ENCODE results near the gene FGF8. TPM values are rescaled to one million over a fixed set of nuclear protein-coding genes. Genes with fewer than 3 reads are reported as not detected.

The FGF8 gene
- total and polyA plus RNA-seq, 2 of the 13 experiments (the other 11 are each of a cell fraction or from before 2014, with no cell fraction given), result not detected

DNA sequence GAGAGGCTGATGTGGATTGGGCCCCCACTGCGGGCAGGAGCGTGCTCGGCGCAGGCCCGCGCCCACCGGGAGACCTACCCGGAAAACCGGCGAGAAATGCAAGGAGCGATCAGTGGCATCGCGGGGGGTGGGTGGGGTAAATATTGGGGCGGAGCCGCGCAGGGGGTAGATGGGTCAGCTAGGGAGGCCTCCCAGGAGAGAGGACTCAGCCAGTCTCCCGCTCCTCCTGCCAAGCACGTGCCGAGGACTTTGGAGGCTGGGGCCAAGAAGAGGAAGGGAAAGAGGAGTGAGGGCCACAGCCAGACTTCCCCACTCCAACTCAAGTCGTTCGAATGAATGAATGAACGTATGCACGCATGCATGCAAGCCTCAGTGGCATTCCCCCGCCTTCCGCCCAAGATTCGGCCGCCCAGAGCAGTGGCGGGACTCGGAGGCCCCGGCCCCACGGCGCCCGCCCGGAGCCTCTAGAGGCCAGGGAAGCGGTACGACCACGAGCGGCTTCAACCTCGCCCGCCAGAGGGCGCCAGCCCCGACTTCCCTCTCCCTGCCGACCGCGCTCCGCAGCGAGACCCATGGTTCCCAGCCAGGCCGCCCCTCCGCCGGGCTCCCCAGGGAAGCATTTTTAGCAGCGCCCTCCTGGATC, 3.8 kb upstream of the FGF8 start (continued):
- TF ChIP-seq, protein P1, sequence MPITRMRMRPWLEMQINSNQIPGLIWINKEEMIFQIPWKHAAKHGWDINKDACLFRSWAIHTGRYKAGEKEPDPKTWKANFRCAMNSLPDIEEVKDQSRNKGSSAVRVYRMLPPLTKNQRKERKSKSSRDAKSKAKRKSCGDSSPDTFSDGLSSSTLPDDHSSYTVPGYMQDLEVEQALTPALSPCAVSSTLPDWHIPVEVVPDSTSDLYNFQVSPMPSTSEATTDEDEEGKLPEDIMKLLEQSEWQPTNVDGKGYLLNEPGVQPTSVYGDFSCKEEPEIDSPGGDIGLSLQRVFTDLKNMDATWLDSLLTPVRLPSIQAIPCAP (CRISPR knock-in tag; IDR thresholded peaks at IDR 0.05; ENCODE audit: low read depth), result no peak
- no peak for TF ChIP-seq NCOA2 (CRISPR knock-in tag; IDR thresholded peaks at IDR 0.05)
- TF ChIP-seq MEIS1 (CRISPR knock-in tag; IDR thresholded peaks at IDR 0.05; ENCODE audit: borderline replicate concordance), result no peak
- no peak for TF ChIP-seq HMGA1 (CRISPR knock-in tag; conservative IDR thresholded peaks at IDR 0.05)
- peak; percentile 46; the same call in 1 of the 2 replicates for TF ChIP-seq MEIS2 (CRISPR knock-in tag; IDR thresholded peaks at IDR 0.05)
- TF ChIP-seq, protein P2, sequence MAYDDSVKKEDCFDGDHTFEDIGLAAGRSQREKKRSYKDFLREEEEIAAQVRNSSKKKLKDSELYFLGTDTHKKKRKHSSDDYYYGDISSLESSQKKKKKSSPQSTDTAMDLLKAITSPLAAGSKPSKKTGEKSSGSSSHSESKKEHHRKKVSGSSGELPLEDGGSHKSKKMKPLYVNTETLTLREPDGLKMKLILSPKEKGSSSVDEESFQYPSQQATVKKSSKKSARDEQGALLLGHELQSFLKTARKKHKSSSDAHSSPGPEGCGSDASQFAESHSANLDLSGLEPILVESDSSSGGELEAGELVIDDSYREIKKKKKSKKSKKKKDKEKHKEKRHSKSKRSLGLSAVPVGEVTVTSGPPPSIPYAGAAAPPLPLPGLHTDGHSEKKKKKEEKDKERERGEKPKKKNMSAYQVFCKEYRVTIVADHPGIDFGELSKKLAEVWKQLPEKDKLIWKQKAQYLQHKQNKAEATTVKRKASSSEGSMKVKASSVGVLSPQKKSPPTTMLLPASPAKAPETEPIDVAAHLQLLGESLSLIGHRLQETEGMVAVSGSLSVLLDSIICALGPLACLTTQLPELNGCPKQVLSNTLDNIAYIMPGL (CRISPR knock-in tag; IDR thresholded peaks at IDR 0.05; ENCODE audit: borderline replicate concordance in 1 of 2, low read depth in 1 of 2), result 0 out of 4 replicates have a peak, but pooled peaks of 1 of the 2 experiments have one; percentile 48
- TF ChIP-seq, protein P3, sequence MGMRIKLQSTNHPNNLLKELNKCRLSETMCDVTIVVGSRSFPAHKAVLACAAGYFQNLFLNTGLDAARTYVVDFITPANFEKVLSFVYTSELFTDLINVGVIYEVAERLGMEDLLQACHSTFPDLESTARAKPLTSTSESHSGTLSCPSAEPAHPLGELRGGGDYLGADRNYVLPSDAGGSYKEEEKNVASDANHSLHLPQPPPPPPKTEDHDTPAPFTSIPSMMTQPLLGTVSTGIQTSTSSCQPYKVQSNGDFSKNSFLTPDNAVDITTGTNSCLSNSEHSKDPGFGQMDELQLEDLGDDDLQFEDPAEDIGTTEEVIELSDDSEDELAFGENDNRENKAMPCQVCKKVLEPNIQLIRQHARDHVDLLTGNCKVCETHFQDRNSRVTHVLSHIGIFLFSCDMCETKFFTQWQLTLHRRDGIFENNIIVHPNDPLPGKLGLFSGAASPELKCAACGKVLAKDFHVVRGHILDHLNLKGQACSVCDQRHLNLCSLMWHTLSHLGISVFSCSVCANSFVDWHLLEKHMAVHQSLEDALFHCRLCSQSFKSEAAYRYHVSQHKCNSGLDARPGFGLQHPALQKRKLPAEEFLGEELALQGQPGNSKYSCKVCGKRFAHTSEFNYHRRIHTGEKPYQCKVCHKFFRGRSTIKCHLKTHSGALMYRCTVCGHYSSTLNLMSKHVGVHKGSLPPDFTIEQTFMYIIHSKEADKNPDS (CRISPR knock-in tag; IDR thresholded peaks at IDR 0.05), result no peak
- TF ChIP-seq, protein P4, sequence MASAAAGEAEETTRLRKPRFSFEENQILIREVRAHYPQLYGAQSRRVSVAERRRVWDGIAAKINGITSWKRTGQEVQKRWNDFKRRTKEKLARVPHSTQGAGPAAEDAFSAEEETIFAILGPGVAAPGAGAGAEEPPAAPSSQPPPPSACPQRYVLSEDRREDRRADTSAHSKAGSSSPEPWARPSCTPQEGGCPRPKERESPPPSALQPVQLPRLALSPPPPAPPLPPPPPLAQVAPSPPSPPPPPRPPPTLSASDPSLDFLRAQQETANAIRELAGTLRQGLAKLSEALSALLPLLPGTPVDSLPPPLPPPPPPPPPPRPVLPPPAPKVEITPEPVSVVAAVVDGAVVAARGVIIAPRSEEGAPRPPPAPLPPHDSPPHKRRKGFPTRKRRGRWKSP (CRISPR knock-in tag; IDR thresholded peaks at IDR 0.05), result no peak
- TF ChIP-seq BRD4 (CRISPR knock-in tag; IDR thresholded peaks at IDR 0.05), result 0 out of 2 replicates have a peak, but pooled peaks have one; percentile 39
- no peak for TF ChIP-seq PHF8 (CRISPR knock-in tag; IDR thresholded peaks at IDR 0.05)
- TF ChIP-seq ZNF232 (CRISPR knock-in tag; IDR thresholded peaks at IDR 0.05; ENCODE audit: borderline replicate concordance), result no peak
- TF ChIP-seq, protein P5, sequence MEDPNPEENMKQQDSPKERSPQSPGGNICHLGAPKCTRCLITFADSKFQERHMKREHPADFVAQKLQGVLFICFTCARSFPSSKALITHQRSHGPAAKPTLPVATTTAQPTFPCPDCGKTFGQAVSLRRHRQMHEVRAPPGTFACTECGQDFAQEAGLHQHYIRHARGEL (CRISPR knock-in tag; IDR thresholded peaks at IDR 0.05), result no peak
- TF ChIP-seq MIXL1 (CRISPR knock-in tag; IDR thresholded peaks at IDR 0.05), result no peak
- TF ChIP-seq MXD4 (CRISPR knock-in tag; IDR thresholded peaks at IDR 0.05), result no peak
- TF ChIP-seq NFKB2 (CRISPR knock-in tag; IDR thresholded peaks at IDR 0.05; ENCODE audit: borderline replicate concordance), result no peak
- no peak for TF ChIP-seq ZNF772 (CRISPR knock-in tag; IDR thresholded peaks at IDR 0.05)
- TF ChIP-seq AGO1 (IDR thresholded peaks at IDR 0.05; ENCODE audit: low read depth, low read length, poor library complexity, severe bottlenecking), result peak; percentile 36
- no peak for TF ChIP-seq MXI1 (IDR thresholded peaks at IDR 0.05; ENCODE audit: borderline replicate concordance, low read depth, low read length)
- peak; percentile 48; the same call in 1 of the 2 replicates for TF ChIP-seq RBFOX2 (IDR thresholded peaks at IDR 0.05; ENCODE audit: low read depth, low read length)
- no peak for TF ChIP-seq ARHGAP35 (CRISPR knock-in tag; IDR thresholded peaks at IDR 0.05; ENCODE audit: borderline replicate concordance)
- TF ChIP-seq ZNF547 (CRISPR knock-in tag; IDR thresholded peaks at IDR 0.05), result no peak
- TF ChIP-seq RARA (CRISPR knock-in tag; IDR thresholded peaks at IDR 0.05), result no peak
- peak; percentile 45; the same call in 1 of the 2 replicates for TF ChIP-seq KDM2A (CRISPR knock-in tag; IDR thresholded peaks at IDR 0.05; ENCODE audit: borderline replicate concordance, low read depth)
- TF ChIP-seq ZNF619 (CRISPR knock-in tag; IDR thresholded peaks at IDR 0.05), result no peak
- no peak for TF ChIP-seq JUNB (CRISPR knock-in tag; IDR thresholded peaks at IDR 0.05; ENCODE audit: borderline replicate concordance)
